NCI-H345 treated with DMSO at 0.1 percent for 48 hours (cell line): ENCODE data around the gene WDFY3.

Experiments
- DNase-seq: peaks from one replicate; lab custom pipeline; 2025; ENCODE audit not compliant: unreplicated experiment; lab: John Stamatoyannopoulos, UW

The WDFY3 gene, protein sequence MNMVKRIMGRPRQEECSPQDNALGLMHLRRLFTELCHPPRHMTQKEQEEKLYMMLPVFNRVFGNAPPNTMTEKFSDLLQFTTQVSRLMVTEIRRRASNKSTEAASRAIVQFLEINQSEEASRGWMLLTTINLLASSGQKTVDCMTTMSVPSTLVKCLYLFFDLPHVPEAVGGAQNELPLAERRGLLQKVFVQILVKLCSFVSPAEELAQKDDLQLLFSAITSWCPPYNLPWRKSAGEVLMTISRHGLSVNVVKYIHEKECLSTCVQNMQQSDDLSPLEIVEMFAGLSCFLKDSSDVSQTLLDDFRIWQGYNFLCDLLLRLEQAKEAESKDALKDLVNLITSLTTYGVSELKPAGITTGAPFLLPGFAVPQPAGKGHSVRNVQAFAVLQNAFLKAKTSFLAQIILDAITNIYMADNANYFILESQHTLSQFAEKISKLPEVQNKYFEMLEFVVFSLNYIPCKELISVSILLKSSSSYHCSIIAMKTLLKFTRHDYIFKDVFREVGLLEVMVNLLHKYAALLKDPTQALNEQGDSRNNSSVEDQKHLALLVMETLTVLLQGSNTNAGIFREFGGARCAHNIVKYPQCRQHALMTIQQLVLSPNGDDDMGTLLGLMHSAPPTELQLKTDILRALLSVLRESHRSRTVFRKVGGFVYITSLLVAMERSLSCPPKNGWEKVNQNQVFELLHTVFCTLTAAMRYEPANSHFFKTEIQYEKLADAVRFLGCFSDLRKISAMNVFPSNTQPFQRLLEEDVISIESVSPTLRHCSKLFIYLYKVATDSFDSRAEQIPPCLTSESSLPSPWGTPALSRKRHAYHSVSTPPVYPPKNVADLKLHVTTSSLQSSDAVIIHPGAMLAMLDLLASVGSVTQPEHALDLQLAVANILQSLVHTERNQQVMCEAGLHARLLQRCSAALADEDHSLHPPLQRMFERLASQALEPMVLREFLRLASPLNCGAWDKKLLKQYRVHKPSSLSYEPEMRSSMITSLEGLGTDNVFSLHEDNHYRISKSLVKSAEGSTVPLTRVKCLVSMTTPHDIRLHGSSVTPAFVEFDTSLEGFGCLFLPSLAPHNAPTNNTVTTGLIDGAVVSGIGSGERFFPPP (N-terminal part only)

DNA sequence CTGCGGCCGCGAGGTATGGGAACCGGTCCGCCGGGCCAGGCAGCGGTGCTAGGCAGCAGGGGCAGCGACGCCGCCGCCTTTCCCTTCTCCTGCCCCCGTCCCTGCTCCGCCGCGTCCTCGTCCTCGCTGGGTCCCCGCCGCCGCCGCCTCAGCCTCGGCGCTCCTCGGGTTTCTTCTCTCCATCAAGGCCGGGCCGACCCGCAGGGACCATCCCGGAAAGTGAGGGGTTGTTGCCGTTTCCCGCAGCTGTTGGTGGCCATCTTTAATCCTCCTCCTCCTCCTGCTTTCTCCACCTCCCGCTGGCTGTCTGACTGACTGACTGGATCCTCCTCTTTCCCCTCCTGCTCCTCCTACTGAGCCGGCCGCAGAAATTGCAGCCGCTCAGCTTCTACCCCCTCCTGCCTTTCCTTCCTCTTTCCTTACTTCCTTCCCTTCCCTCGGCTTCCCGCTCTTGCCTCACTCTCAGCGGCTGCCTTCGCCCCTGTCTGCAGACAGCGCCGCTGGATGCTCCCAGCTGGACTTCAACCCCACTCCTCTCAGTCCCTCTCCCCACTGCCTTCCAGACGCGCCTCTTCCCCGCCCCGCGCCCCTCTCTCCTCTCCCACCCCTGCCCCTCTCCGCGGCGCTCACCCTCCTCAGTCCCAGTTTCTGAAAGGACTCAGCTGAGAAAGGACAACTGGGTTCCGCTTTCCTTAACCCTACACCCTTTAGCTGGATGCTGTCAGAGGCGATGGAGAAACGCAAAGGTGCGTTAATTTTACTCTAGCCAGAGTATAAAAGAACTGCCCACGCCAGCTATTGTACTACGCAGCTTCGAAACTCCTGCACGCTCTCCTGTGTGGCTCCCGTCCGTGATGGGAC is at the start of gene WDFY3:
WDFY3 (minus strand) TSS at position 309 of the 861 bp plus-strand sequence. CDS start 106,099 bp downstream, outside the sequence.
- DNase-seq: peak; percentile 55

GRCh38 chr4:85005865-85006377 is 39.4 kb upstream of the WDFY3 start:
- no peak for DNase-seq

- DNase-seq: no peak
Measured at GRCh38 chr4:85000343-85000742, 33.9 kb upstream of the WDFY3 start.

- no peak for DNase-seq
Measured at GRCh38 chr4:84995386-84995785, 28.9 kb upstream of the WDFY3 start.

DNA sequence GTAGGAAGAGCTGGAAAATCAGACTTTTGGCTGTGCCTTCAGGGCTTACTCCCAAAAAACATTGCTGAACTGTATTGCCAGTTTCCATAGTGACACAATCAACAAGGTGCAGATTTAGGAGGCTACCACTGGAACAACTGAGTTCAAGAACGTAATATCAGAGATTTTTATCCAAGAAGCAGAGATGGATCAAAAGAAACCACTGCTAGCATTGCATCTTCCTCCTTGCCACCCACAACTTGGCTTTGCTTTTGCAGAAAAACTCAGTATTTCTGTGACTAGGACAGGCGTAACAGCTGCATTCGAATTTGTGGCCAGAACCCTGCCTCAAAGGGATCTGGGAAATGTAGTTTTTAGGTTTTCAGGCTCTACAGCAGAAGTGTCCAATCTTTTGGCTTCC is 27.8 kb upstream of the WDFY3 start:
- DNase-seq: no peak

GRCh38 chr4:84985952-84986351 is 19.5 kb upstream of the WDFY3 start:
- DNase-seq: no peak

DNA sequence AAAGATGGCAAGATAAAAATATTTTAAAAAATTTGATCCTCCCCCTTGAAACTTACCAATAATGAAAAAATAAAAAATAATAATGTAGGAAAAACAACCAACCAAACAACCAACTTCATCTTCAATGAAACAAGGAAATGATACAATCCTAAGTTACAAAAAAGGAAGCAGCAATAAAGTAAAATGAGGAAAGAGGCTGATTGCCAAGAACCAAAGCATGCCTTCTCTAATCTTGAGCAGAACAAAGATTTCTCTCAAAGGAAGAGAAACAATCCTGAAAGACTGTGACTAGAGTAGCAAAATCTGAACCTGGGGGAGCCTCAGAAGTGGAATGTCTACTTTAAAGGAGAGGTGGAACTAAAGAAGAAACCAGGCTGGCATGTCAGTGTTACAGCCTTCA is 10.9 kb upstream of the WDFY3 start:
- DNase-seq: no peak

GRCh38 chr4:84973856-84974255 is 7.4 kb upstream of the WDFY3 start:
- DNase-seq: no peak

GRCh38 chr4:84971319-84971932 is 4.9 kb upstream of the WDFY3 start:
- peak; percentile 43 for DNase-seq

DNA sequence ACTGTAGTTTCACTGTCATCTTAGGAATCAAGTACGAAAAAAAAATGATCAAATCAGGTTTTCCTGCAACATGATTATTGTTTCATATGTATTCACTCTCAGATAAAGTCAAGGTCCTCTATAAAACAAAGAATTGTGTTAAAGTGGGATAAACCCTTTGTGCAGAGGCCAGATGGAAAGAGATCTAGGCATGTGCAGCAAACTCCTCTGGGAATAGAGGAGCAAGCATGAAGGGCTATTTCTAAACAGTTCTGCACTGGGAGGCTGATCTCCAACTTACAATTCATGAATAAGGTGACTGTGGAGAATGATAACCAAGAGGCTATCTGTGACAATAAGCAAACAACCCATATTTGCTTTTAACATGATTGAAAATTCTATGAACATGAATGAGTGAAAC is 2.4 kb upstream of the WDFY3 start:
- peak; percentile 32 for DNase-seq

DNA sequence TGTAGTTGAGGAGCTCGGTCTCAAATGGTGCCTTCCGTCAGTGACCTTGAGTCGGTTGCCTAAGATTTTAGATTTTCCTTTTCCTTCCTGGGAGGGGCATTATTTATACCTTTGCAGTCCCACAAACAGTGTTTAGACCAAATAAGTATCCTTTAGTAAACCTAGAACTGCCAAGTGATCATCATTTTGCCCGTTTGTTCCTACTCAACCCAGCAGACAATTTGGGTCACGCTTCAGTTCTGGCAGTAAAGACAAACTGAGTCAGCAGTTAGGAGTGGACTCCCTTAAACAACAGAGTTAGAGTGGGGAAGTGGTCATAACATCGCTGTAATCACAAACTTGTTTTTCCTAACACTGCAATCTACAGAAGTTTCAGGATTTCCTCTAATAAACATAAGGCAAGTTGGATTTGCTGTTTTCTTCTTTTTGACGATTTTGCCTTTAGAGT is 777 bp upstream of the WDFY3 start:
- DNase-seq: no peak

- no peak for DNase-seq
Measured at GRCh38 chr4:84965553-84966381, 723 bp downstream of the WDFY3 start.

DNA sequence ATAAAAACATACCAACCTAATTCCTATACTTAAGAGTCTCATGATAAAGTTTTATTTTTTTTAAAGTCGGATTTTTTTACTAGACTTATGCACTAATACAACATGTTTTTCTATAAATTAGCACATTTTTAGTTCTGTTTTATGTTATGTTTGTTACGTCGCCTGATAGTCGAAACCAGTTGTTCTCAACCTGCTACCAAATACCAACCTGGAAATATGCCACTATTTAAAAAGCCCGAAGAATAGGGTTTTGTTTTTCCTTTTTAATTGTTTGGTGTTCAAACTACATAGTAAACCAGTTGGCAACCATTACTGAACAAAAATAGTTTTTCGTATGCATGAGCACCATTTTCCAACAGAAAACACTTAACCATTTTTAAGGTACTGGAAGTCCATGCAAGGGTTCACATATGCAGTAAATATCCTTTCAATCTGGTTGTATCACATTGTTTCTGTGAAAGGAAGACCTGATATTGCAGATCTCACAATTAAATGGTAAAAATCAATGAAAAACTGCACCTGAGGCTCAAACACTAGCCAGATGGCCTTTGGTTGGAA is 1.4 kb downstream of the WDFY3 start:
- DNase-seq: no peak

- DNase-seq: no peak
Measured at GRCh38 chr4:84962102-84962501, 4.4 kb downstream of the WDFY3 start.

- no peak for DNase-seq
Measured at GRCh38 chr4:84958434-84958833, 8.1 kb downstream of the WDFY3 start.

DNA sequence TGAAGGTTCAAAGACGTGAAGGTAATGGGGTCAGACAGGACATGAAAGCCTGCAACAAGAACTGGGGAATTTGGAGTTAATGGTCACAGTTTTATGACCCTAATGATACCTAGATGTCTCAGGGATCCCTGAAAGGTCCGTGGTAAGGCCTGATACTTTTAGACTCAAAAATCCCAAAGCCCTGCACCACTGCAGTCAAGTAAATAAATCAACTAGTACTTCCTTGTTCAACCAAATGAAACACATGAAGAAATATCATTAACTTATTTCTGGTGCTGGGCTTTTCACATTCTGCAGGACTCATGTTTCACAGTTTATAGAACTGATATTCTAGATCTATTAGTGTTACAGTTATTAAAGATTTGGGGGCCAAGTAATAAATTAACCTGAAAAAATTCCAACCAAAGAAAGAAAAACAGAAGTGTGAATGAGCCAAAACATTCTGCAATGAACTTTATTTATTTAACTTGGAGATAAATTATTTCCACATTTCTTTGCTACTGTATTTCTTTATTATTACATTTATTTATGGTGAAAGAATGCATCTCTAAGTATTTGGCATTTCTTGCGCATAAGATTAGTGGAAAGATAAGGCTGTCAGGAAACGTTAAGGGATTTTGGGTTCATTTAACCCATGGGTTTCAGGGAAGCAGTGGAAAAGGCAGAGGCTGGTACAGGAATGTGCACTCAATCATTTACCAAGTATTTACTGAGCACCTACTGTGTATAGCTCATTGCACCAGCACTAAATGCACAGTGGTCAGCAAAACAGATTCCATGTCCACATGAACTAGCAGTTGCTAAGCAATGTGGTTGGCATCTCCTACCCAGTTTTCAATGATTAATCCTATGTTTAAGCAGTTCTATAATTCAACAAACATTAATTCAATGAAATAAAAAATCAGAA is 8.7 kb downstream of the WDFY3 start:
- no peak for DNase-seq

- DNase-seq: no peak
Measured at GRCh38 chr4:84956014-84956413, 10.5 kb downstream of the WDFY3 start.
